BE2C (cell line): ENCODE measurements around the gene DPYD.
"Not testable (repeated sequence)": the region's sequence is repeated elsewhere in the genome, so short reads cannot be mapped to it uniquely, and the experiment has no call there.

ENCODE experiments used
- DNase-seq: peaks from one replicate; pipeline ENCODE4 v3.0.0-alpha.2; 2020
- H3K27me3 ChIP-seq: fragments of 250-450 bp; sonication (Bioruptor Pico); 2 replicates; pipeline ENCODE4 v1.5.1; 2020; ENCODE audit warnings: mild to moderate bottlenecking
- H3K36me3 ChIP-seq: fragments of 250-450 bp; sonication (Bioruptor Pico); 2 replicates; pipeline ENCODE4 v1.5.1; 2020; ENCODE audit warnings: mild to moderate bottlenecking
- H3K4me1 ChIP-seq: fragments of 250-450 bp; sonication (Bioruptor Pico); 2 replicates; pipeline ENCODE4 v1.5.1; 2020
- H3K4me3 ChIP-seq: 2 replicates; pipeline ENCODE4 v1.5.1; 2011; ENCODE audit warnings: low read depth, low read length
- H3K9me3 ChIP-seq: fragments of 250-450 bp; sonication (Bioruptor Pico); 2 replicates; pipeline ENCODE4 v1.5.1; 2020
- TF ChIP-seq, protein P1 (sequence below): IDR thresholded peaks from 2 replicates; pipeline ENCODE4 v1.5.1; 2012; ENCODE audit warnings: mild to moderate bottlenecking, low read depth, low read length

The DPYD gene

DNA sequence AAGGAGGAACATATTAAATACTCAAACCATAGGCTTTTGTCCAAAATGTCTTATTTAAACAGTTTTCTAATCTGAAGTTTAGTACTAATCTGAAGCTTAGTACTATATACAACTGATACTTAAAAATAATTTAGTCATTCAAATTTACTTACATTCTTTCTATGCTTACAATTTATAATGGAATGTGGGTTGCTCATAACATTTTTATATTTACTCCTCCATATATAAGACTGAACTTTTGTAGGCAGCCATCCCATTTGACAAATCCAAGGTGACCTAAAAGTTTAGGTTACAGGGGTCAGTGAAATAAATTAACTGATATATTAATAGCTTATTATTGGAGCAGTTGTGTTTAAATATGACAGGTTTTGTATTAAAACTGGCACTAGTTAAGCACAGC lies 570.6 kb downstream of the DPYD start:
- Histone ChIP-seq H3K4me1 (peaks cover 10% of the 10 kb centered on the region), H3K4me3 (no peak overlapping the region), H3K36me3 (no peaks in the 10 kb centered on the region), H3K9me3 (no peaks in the 10 kb centered on the region), H3K27me3 (no peaks in the 10 kb centered on the region)
- no peak for DNase-seq
- TF ChIP-seq, protein P1, sequence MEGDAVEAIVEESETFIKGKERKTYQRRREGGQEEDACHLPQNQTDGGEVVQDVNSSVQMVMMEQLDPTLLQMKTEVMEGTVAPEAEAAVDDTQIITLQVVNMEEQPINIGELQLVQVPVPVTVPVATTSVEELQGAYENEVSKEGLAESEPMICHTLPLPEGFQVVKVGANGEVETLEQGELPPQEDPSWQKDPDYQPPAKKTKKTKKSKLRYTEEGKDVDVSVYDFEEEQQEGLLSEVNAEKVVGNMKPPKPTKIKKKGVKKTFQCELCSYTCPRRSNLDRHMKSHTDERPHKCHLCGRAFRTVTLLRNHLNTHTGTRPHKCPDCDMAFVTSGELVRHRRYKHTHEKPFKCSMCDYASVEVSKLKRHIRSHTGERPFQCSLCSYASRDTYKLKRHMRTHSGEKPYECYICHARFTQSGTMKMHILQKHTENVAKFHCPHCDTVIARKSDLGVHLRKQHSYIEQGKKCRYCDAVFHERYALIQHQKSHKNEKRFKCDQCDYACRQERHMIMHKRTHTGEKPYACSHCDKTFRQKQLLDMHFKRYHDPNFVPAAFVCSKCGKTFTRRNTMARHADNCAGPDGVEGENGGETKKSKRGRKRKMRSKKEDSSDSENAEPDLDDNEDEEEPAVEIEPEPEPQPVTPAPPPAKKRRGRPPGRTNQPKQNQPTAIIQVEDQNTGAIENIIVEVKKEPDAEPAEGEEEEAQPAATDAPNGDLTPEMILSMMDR, result no peak

DNA sequence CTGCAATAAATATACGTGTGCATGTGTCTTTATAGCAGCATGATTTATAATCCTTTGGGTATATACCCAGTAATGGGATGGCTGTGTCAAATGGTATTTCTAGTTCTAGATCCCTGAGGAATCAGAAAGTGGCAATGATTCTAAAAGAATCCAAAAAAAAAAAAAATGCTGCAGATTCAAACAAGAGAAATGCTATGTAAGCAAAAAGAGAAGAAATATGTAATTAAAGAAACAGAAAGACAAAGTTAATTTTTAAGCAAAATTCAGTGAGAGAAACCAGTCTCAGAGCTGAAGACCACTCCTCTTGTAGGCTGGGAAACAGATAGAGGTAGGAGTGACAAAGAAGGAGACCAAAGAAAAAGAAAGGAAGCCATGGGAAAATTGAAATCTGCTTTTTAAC lies 571.0 kb downstream of the DPYD start:
- not testable (repeated sequence) for H3K4me1 ChIP-seq, H3K27me3 ChIP-seq, H3K36me3 ChIP-seq, DNase-seq, H3K9me3 ChIP-seq, H3K4me3 ChIP-seq

DNA sequence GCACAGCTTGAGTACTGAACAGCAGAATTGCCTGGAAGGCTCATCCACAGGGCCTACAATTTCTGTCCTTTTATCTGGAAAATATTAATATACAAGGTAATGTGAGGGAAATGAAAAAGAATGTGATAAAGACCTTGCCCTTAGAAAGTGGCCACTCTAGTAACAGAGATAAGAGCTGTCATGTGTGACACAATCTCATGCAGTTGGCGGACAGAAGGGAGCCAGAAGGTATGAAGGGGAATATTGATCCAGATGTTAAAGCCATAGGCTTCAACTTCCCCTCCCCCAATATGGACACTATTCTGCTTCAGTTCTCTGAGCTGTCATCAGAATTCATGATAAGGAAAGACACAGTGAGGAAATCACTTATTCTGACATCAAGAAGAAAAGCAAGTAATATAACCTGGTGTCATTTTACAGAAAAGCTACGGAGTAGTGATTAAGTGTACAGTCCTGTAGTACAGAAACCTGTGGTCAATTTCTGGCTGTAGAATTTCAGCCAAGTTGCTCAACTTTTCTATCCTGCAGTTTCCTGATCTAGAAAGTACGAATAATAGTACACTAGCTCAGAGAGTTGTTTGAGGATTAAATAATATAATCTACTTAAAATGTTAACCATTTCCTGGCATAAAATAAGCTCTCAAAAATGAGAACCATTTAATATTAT lies 572.1 kb downstream of the DPYD start:
- peaks cover 10% of the 10 kb centered on the region for H3K4me1 ChIP-seq
- no peaks in the 10 kb centered on the region for H3K36me3 ChIP-seq
- no peaks in the 10 kb centered on the region for H3K9me3 ChIP-seq
- no peak for DNase-seq
- H3K4me3 ChIP-seq, result no peak overlapping the region
- no peaks in the 10 kb centered on the region for H3K27me3 ChIP-seq
- TF ChIP-seq, protein P1, result no peak

DNA sequence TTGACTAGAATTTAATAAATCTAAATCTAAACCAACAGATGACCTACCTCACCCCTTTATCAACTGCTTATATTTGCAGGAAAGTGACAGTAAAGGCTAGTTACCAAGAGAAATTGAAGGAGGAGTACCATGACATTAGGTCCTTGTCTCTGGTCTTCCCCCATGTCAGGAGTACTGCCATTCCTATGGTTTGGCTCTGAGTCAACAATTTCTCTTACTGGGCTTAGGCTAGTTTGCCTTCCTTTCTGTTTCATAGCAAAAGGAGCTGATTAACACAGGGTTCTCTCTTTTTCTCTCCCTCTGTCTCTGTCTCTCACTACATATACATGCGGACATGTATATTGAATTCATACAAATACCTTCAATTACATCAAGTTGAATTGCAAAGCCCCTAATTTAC lies 579.9 kb downstream of the DPYD start:
- Histone ChIP-seq H3K4me1 (no peaks in the 10 kb centered on the region), H3K27me3 (no peaks in the 10 kb centered on the region), H3K4me3 (no peak overlapping the region), H3K36me3 (no peaks in the 10 kb centered on the region), H3K9me3 (no peaks in the 10 kb centered on the region)
- TF ChIP-seq, protein P1, result no peak
- DNase-seq, result no peak

DNA sequence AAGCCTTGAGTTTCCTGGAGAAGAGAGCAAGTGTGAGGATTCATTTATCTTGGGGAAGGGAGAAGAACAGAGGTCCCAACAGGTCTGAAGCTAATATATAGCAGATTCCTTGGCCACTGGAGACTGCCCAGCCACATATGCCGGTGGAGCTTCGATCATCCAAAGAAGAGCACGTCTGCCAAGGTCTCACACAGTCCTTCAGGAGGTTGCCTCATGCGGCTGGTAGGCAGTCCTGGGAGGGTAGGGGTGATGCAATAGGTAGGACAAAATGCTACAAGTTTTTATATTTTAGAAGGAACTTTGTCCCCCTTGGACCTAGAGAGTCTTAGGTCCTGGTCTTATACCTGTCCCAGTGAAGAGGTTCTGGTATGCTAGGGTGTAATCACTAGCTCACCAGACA lies 582.5 kb downstream of the DPYD start:
- no peak overlapping the region for H3K4me3 ChIP-seq
- H3K27me3 ChIP-seq, result no peaks in the 10 kb centered on the region
- TF ChIP-seq, protein P1, result no peak
- DNase-seq, result no peak
- no peaks in the 10 kb centered on the region for H3K9me3 ChIP-seq
- no peaks in the 10 kb centered on the region for H3K36me3 ChIP-seq
- peaks cover 7% of the 10 kb centered on the region for H3K4me1 ChIP-seq

DNA sequence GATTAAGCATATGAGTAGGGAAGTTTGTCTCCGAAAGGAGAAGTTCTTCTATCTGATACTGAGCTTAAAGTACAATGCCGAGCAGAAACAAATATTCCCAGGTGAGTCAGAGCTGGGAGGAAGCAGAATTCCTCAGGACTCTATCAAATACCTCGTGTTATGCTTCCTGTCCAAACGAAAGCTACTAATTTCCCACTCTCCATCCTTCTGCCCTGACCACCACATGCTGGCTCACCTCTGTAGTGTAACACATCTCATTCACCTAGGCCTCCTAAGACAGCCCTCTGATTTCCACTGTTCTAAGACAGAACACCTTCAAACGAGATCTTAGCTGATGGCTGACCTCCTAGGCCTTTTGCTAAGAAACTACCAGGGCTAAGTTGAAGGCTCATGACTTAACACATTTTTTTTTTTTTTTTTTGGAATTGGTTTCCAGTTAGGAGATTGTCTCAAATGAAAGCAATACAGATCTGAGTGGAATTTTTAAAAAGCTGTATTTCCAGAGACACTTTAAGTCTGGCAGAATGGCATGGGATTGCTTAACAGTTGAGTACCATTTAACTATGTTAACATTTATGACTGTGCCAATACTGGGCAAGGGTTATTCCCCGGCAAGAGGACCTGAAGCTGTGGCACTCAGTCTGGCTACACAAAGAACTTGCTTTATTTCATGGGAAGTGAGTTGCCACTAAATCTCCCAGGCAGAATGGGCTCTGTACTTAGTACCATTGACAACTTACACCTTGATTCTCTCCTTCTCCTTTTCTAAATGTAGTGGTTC lies 583.4 kb downstream of the DPYD start:
- DNase-seq, result no peak
- no peaks in the 10 kb centered on the region for H3K36me3 ChIP-seq
- TF ChIP-seq, protein P1, result no peak

More for the DNA sequence above, 583.4 kb downstream of the DPYD start:
- no peaks in the 10 kb centered on the region for H3K27me3 ChIP-seq
- H3K4me3 ChIP-seq, result no peak overlapping the region
- no peaks in the 10 kb centered on the region for H3K9me3 ChIP-seq
- H3K4me1 ChIP-seq, result peaks cover 7% of the 10 kb centered on the region
